ENCODE measurements around the gene OPA3. TPM values are rescaled to one million over a fixed set of nuclear protein-coding genes. Genes with fewer than 3 reads are reported as not detected.
A peak's percentile ranks its signal among the peaks of the same experiment; 100 is the strongest.

OPA3 gene
- total RNA-seq, 4 donors from 2014 or later: 4.8 to 6.7 (median 5.7) TPM

GRCh38 chr19:45601115-45601514, 16.5 kb upstream of the OPA3 start:
- no peak for DNase-seq (ENCODE audit: low spot score in 2 of 2)
- H3K36me3 ChIP-seq: no peaks in the 10 kb centered on the region
- TF ChIP-seq EP300 (IDR thresholded peaks at IDR 0.05): no peak
- TF ChIP-seq, protein P1, sequence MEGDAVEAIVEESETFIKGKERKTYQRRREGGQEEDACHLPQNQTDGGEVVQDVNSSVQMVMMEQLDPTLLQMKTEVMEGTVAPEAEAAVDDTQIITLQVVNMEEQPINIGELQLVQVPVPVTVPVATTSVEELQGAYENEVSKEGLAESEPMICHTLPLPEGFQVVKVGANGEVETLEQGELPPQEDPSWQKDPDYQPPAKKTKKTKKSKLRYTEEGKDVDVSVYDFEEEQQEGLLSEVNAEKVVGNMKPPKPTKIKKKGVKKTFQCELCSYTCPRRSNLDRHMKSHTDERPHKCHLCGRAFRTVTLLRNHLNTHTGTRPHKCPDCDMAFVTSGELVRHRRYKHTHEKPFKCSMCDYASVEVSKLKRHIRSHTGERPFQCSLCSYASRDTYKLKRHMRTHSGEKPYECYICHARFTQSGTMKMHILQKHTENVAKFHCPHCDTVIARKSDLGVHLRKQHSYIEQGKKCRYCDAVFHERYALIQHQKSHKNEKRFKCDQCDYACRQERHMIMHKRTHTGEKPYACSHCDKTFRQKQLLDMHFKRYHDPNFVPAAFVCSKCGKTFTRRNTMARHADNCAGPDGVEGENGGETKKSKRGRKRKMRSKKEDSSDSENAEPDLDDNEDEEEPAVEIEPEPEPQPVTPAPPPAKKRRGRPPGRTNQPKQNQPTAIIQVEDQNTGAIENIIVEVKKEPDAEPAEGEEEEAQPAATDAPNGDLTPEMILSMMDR (IDR thresholded peaks at IDR 0.05): no peak
- no peak for TF ChIP-seq POLR2A (IDR thresholded peaks at IDR 0.05)
- no peaks in the 10 kb centered on the region for H3K9me3 ChIP-seq
- peak overlapping the region in 3 of 4 donors; percentile 63 to 81 (median 69) for H3K27ac ChIP-seq
- peaks cover 0 to 81% of the 10 kb centered on the region in 2 donors for H3K27me3 ChIP-seq
- H3K4me3 ChIP-seq: peak overlapping the region; percentile 16 to 64 (median 25)
- WGBS, 2 donors: 9 to 11% methylated on average over 10 of the region's 10 CpGs
- peaks cover 0 to 40% (median 1%) of the 10 kb centered on the region in 4 donors for H3K4me1 ChIP-seq

GRCh38 chr19:45600340-45600885, 15.8 kb upstream of the OPA3 start:
- TF ChIP-seq EP300 (IDR thresholded peaks at IDR 0.05): peak in 1 of 2 donors; percentile 5
- TF ChIP-seq, protein P1 (IDR thresholded peaks at IDR 0.05): no peak
- TF ChIP-seq POLR2A (IDR thresholded peaks at IDR 0.05): no peak
- Histone ChIP-seq H3K9me3 (no peaks in the 10 kb centered on the region), H3K4me3 (peak overlapping the region in 1 of 4 donors; percentile 64), H3K4me1 (peaks cover 0 to 41% (median 1%) of the 10 kb centered on the region in 4 donors), H3K27me3 (peaks cover 0 to 86% of the 10 kb centered on the region in 2 donors), H3K27ac (peak overlapping the region in 3 of 4 donors; percentile 63 to 81 (median 69)), H3K36me3 (no peaks in the 10 kb centered on the region)
- WGBS, 2 donors: 32 to 41% methylated on average over 5 of the region's 5 CpGs
- DNase-seq (ENCODE audit: low spot score in 2 of 2): no peak

DNA sequence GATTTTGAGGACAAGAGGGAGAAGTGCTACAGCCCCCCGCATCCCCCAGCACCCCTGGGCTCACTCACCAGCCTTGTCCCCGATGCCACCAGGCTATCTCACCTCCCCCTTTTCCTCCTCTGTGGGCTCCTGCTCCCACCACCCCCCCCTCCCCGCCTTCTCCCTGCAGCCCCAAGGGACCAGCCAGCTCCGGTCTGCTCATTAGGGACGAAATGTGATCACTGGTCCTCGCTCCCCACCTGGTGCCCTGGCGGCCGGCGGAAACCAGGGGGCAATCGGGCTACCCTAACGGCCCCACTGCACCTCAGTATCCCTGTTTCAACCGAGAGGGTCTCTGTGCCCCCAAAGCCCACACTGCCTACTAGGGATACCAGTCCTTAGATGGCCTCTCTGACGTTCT, 14.7 kb upstream of the OPA3 start:
- H3K4me3 ChIP-seq: peak overlapping the region in 1 of 4 donors; percentile 64
- WGBS, 2 donors: 6% methylated on average over 13 of the region's 13 CpGs
- H3K27ac ChIP-seq: peak overlapping the region; percentile 32 to 81 (median 60)
- no peaks in the 10 kb centered on the region for H3K9me3 ChIP-seq
- H3K4me1 ChIP-seq: peaks cover 0 to 45% (median 1%) of the 10 kb centered on the region in 4 donors
- no peaks in the 10 kb centered on the region for H3K36me3 ChIP-seq
- peaks cover 0 to 93% of the 10 kb centered on the region in 2 donors for H3K27me3 ChIP-seq
- no peak for DNase-seq (ENCODE audit: low spot score in 2 of 2)
- TF ChIP-seq, protein P1 (IDR thresholded peaks at IDR 0.05): no peak
- TF ChIP-seq EP300 (IDR thresholded peaks at IDR 0.05) (no peak), POLR2A (IDR thresholded peaks at IDR 0.05) (no peak)

DNA sequence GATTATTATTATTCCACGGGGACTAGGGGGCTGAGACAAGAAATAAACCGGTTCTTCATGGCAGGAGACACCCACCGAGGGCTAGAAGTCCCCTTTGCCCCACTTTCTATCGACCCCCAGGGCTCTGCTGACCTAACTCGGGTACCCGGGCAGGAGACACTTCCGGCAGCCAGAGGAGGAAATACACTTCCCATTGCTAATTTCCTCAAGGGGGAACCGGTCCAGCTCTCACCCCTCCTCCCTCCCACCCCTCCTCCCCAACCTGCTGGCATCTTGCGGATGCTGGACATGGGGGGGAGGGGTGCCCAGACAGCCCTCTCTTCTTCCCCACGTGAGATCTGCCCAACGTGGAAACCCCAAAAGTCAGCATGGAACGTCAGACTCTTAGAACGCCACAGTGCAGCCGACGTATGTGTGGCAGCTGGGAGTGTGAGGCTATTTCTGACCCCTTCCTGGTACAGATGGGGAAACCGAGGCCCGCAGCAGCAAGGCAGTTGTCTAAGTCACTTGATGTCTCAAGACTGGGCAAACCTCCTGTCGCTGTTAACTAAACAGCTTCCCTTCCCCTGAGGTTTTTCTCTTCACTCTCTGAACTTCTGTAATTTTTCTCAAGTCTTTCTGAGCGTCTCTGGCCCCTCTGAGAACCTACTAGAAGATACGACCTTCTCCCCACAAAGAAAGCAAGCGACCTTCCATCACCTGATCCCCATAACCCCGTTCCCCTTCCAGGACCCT, 13.8 kb upstream of the OPA3 start:
- no peak for DNase-seq (ENCODE audit: low spot score in 2 of 2)
- 5% methylated on average over 20 to 22 of the region's 22 CpGs for WGBS, 2 donors
- H3K27me3 ChIP-seq: peaks cover 0 to 88% of the 10 kb centered on the region in 2 donors
- no peak for TF ChIP-seq POLR2A (IDR thresholded peaks at IDR 0.05)
- TF ChIP-seq, protein P1 (IDR thresholded peaks at IDR 0.05): no peak
- no peak for TF ChIP-seq EP300 (IDR thresholded peaks at IDR 0.05)
- H3K9me3 ChIP-seq: no peaks in the 10 kb centered on the region
- H3K4me1 ChIP-seq: peaks cover 0 to 45% (median 1%) of the 10 kb centered on the region in 4 donors
- H3K27ac ChIP-seq: peak overlapping the region; percentile 38 to 81 (median 60)
- peak overlapping the region in 1 of 4 donors; percentile 64 for H3K4me3 ChIP-seq
- H3K36me3 ChIP-seq: no peaks in the 10 kb centered on the region

Data from tibial nerve (tissue), 4 donors.